Chondrocyte (in vitro differentiated cells): ENCODE measurements around the gene NAMPT. TPM values are rescaled to one million over a fixed set of nuclear protein-coding genes. Genes with fewer than 3 reads are reported as not detected.

ENCODE experiments used
- DNase-seq: peaks from one replicate; pipeline ENCODE4 v3.0.0; 2021; ENCODE audit warnings: mixed read lengths, low spot score
- H3K27ac Mint-ChIP-seq: one replicate; pipeline ENCODE4 v1.8.0; 2021; ENCODE audit warnings: mild to moderate bottlenecking, moderate library complexity, mixed read lengths; ENCODE audit not compliant: unreplicated experiment
- H3K27me3 Mint-ChIP-seq: 2 replicates; pipeline ENCODE4 v1.8.0; 2021; ENCODE audit warnings: low read depth, mixed read lengths
- H3K36me3 Mint-ChIP-seq: 2 replicates; pipeline ENCODE4 v1.8.0; 2021; ENCODE audit warnings: low read depth, mixed read lengths
- H3K4me1 Mint-ChIP-seq: 2 replicates; pipeline ENCODE4 v1.8.0; 2021; ENCODE audit warnings: low read depth, mild to moderate bottlenecking, mixed read lengths
- H3K4me3 Mint-ChIP-seq: one replicate; pipeline ENCODE4 v1.8.0; 2021; ENCODE audit warnings: mild to moderate bottlenecking, moderate library complexity, mixed read lengths; ENCODE audit not compliant: unreplicated experiment
- H3K9me3 Mint-ChIP-seq: 2 replicates; pipeline ENCODE4 v1.8.0; 2021; ENCODE audit warnings: low read depth, mixed read lengths
- CTCF ChIP-seq: fragments of 200-600 bp; sonication (generic); IDR thresholded peaks from 2 replicates; pipeline ENCODE4 v1.5.0; 2021; ENCODE audit warnings: antibody characterized with exemption, mild to moderate bottlenecking, moderate library complexity
- total RNA-seq: library from RNA; stranded (reverse); gene quantifications from 3 replicates; pipeline ENCODE4 v1.2.1, GENCODE V29; 2021

NAMPT gene
- total RNA-seq, 1 donor from 2014 or later: 27.5 TPM

- Mint-ChIP-seq H3K36me3 (peaks cover 22% of the 10 kb centered on the region), H3K4me1 (peaks cover 18% of the 10 kb centered on the region), H3K9me3 (no peaks in the 10 kb centered on the region), H3K27ac (peak overlapping the region; percentile 13), H3K27me3 (no peaks in the 10 kb centered on the region), H3K4me3 (no peak overlapping the region)
- TF ChIP-seq CTCF: no peak
- DNase-seq: no peak
Observed at GRCh38 chr7:106270122-106270977, 14.4 kb downstream of the NAMPT start.

GRCh38 chr7:106269254-106269961, 15.4 kb downstream of the NAMPT start:
- no peaks in the 10 kb centered on the region for H3K27me3 Mint-ChIP-seq
- peaks cover 30% of the 10 kb centered on the region for H3K36me3 Mint-ChIP-seq
- H3K27ac Mint-ChIP-seq: no peak overlapping the region
- H3K9me3 Mint-ChIP-seq: no peaks in the 10 kb centered on the region
- H3K4me1 Mint-ChIP-seq: peaks cover 18% of the 10 kb centered on the region
- no peak for TF ChIP-seq CTCF
- H3K4me3 Mint-ChIP-seq: no peak overlapping the region
- DNase-seq: no peak

GRCh38 chr7:106265133-106265532, 19.6 kb downstream of the NAMPT start:
- Mint-ChIP-seq H3K27ac (no peak overlapping the region), H3K9me3 (no peaks in the 10 kb centered on the region), H3K36me3 (peaks cover 29% of the 10 kb centered on the region), H3K27me3 (no peaks in the 10 kb centered on the region), H3K4me3 (no peak overlapping the region), H3K4me1 (peaks cover 3% of the 10 kb centered on the region)
- DNase-seq: no peak
- no peak for TF ChIP-seq CTCF

GRCh38 chr7:106262221-106262881, 22.4 kb downstream of the NAMPT start:
- Mint-ChIP-seq H3K4me3 (no peak overlapping the region), H3K27ac (no peak overlapping the region), H3K9me3 (no peaks in the 10 kb centered on the region), H3K4me1 (no peaks in the 10 kb centered on the region), H3K27me3 (no peaks in the 10 kb centered on the region), H3K36me3 (peaks cover 42% of the 10 kb centered on the region)
- TF ChIP-seq CTCF: no peak
- DNase-seq: no peak

- DNase-seq: no peak
- H3K4me1 Mint-ChIP-seq: no peaks in the 10 kb centered on the region
- H3K36me3 Mint-ChIP-seq: peaks cover 30% of the 10 kb centered on the region
- H3K27me3 Mint-ChIP-seq: no peaks in the 10 kb centered on the region
- H3K9me3 Mint-ChIP-seq: no peaks in the 10 kb centered on the region
- H3K4me3 Mint-ChIP-seq: no peak overlapping the region
- H3K27ac Mint-ChIP-seq: no peak overlapping the region
- no peak for TF ChIP-seq CTCF
Observed at GRCh38 chr7:106260136-106260561, 24.6 kb downstream of the NAMPT start.
